Keratinocyte (primary cell): Measurements from ENCODE around the gene SRRM5. TPM values are rescaled to one million over a fixed set of nuclear protein-coding genes. Genes with fewer than 3 reads are reported as not detected.

Source experiments
- DNase-seq: peaks from one replicate; pipeline ENCODE4 v3.0.0-alpha.2; 2011; ENCODE audit warnings: low read depth, missing footprints, low spot score
- FAIRE-seq: peaks from 2 replicates; lab custom pipeline; 2011; peaks lifted over from hg19 to GRCh38; lab: Jason Lieb, UNC
- H2AFZ ChIP-seq: 2 replicates; pipeline ENCODE4 v1.6.0; 2012; ENCODE audit warnings: low read length, control low read depth, inconsistent platforms; ENCODE audit not compliant: control insufficient read depth
- H3K27ac ChIP-seq: 2 replicates; pipeline ENCODE4 v1.5.1; 2011; ENCODE audit warnings: low read length; ENCODE audit not compliant: control insufficient read depth, insufficient read depth
- H3K27me3 ChIP-seq: 3 replicates; pipeline ENCODE4 v1.6.0; 2011; ENCODE audit warnings: low read length; ENCODE audit not compliant: control insufficient read depth, insufficient read depth; ENCODE audit errors: extremely low read depth
- H3K36me3 ChIP-seq, 2 experiments: 2 replicates in 1 of 2; 3 replicates in 1 of 2; pipeline ENCODE4 v1.5.1; 2011; ENCODE audit warnings: low read length in 2 of 2, mild to moderate bottlenecking in 1 of 2; ENCODE audit not compliant: control insufficient read depth in 2 of 2, insufficient read depth in 2 of 2; ENCODE audit errors: extremely low read depth in 1 of 2
- H3K4me1 ChIP-seq: 3 replicates; pipeline ENCODE4 v1.5.1; 2011; ENCODE audit warnings: low read length; ENCODE audit not compliant: control insufficient read depth, insufficient read depth; ENCODE audit errors: extremely low read depth
- H3K4me2 ChIP-seq: 3 replicates; pipeline ENCODE4 v1.6.0; 2011; ENCODE audit warnings: low read depth, low read length; ENCODE audit not compliant: control insufficient read depth, insufficient read depth; ENCODE audit errors: extremely low read depth
- H3K4me3 ChIP-seq, 3 experiments: fragments of 200-600 bp in 1 of 3; sonication (generic) in 1 of 3; 2 replicates in 2 of 3; 3 replicates in 1 of 3; pipeline ENCODE4 v1.5.1; 2011 to 2016; ENCODE audit warnings: low read length in 3 of 3, mild to moderate bottlenecking in 3 of 3, control low read depth in 2 of 3, inconsistent platforms in 1 of 3, low read depth in 1 of 3, mixed read lengths in 1 of 3, mixed run types in 1 of 3, moderate library complexity in 1 of 3; ENCODE audit not compliant: control insufficient read depth in 2 of 3, insufficient read depth in 2 of 3; ENCODE audit errors: extremely low read depth in 1 of 3
- H3K79me2 ChIP-seq: 2 replicates; pipeline ENCODE4 v1.6.0; 2012; ENCODE audit warnings: low read length; ENCODE audit not compliant: control insufficient read depth, insufficient read depth
- H3K9ac ChIP-seq: 3 replicates; pipeline ENCODE4 v1.6.0; 2011; ENCODE audit warnings: low read length; ENCODE audit not compliant: control insufficient read depth, insufficient read depth; ENCODE audit errors: extremely low read depth
- H3K9me1 ChIP-seq: 3 replicates; pipeline ENCODE4 v1.6.0; 2011; ENCODE audit warnings: low read length; ENCODE audit not compliant: control insufficient read depth, insufficient read depth; ENCODE audit errors: extremely low read depth
- H3K9me3 ChIP-seq: 2 replicates; pipeline ENCODE4 v1.5.1; 2012; ENCODE audit warnings: low read depth, low read length; ENCODE audit not compliant: control insufficient read depth
- H4K20me1 ChIP-seq: 3 replicates; pipeline ENCODE4 v1.6.0; 2011; ENCODE audit warnings: low read length; ENCODE audit not compliant: control insufficient read depth, insufficient read depth; ENCODE audit errors: extremely low read depth
- CTCF ChIP-seq, 3 experiments: IDR thresholded peaks in 1 of 3; conservative IDR thresholded peaks in 1 of 3; optimal IDR thresholded peaks in 1 of 3; 2 replicates in 2 of 3; 3 replicates in 1 of 3; pipeline versions ENCODE3 to v1.5.1; 2011; ENCODE audit warnings: low read length in 3 of 3, mild to moderate bottlenecking in 3 of 3, moderate library complexity in 2 of 3, control low read depth in 1 of 3, inconsistent platforms in 1 of 3; ENCODE audit not compliant: insufficient read depth in 2 of 3; ENCODE audit errors: extremely low read depth in 1 of 3
- EZH2 ChIP-seq: IDR thresholded peaks from one replicate; pipeline ENCODE4 v1.6.1; 2012; ENCODE audit warnings: inconsistent platforms, mild to moderate bottlenecking, low read length, moderate library complexity
- dilution Hi-C: fragments of 300-500 bp; cut with MboI; formaldehyde crosslinking; loops from one replicate; pipeline ENCODE4 v1.7.0; 2020; ENCODE audit warnings: low sequenced_read_pairs; ENCODE audit not compliant: extremely low pct_ligation_motif_present
- polyA plus RNA-seq, 5 experiments: library from polyadenylated mRNA; depleted of rRNA in 3 of 5; stranded (reverse) in 3 of 5; stranded (forward) in 1 of 5; unstranded in 1 of 5; fragments of >200 nt; gene quantifications; 1 replicate in 1 of 5; 2 replicates in 3 of 5; 3 replicates in 1 of 5; pipeline versions ENCODE4 v1.2.1 to v1.2.3, GENCODE V29; 2011 to 2012; ENCODE audit warnings: missing spikeins in 2 of 5, low read depth in 1 of 5, low replicate concordance in 1 of 5

SRRM5 gene
- polyA plus RNA-seq, 1 donor (not counting 4 experiments of a cell fraction or from before 2014, with no cell fraction given): 0.03 TPM

- Histone ChIP-seq H4K20me1 (peaks cover 5% of the 10 kb centered on the region), H3K36me3 (peaks cover 13 to 40% of the 10 kb centered on the region in 2 experiments), H3K4me1 (peaks cover 24% of the 10 kb centered on the region), H2AFZ (no peak overlapping the region), H3K27ac (no peak overlapping the region), H3K9me1 (no peaks in the 10 kb centered on the region), H3K27me3 (no peaks in the 10 kb centered on the region), H3K79me2 (peaks cover 66% of the 10 kb centered on the region), H3K4me2 (peak overlapping the region; percentile 85), H3K9ac (peak overlapping the region; percentile 99), H3K9me3 (no peaks in the 10 kb centered on the region), H3K4me3 (peak overlapping the region; percentile 70 to 96 (median 96))
- FAIRE-seq: no peak
- DNase-seq: no peak
- dilution Hi-C loops: no loop called here
- TF ChIP-seq EZH2 (no peak), CTCF (optimal IDR thresholded peaks at IDR 0.05 in 1 of 3, IDR thresholded peaks at IDR 0.05 in 1 of 3, conservative IDR thresholded peaks at IDR 0.05 in 1 of 3; ENCODE audit: extremely low read depth in 1 of 3, insufficient read depth in 2 of 3, low read length in 3 of 3) (no peak)
Measured at GRCh38 chr19:43594081-43594697, 17.7 kb upstream of the SRRM5 start.

DNA sequence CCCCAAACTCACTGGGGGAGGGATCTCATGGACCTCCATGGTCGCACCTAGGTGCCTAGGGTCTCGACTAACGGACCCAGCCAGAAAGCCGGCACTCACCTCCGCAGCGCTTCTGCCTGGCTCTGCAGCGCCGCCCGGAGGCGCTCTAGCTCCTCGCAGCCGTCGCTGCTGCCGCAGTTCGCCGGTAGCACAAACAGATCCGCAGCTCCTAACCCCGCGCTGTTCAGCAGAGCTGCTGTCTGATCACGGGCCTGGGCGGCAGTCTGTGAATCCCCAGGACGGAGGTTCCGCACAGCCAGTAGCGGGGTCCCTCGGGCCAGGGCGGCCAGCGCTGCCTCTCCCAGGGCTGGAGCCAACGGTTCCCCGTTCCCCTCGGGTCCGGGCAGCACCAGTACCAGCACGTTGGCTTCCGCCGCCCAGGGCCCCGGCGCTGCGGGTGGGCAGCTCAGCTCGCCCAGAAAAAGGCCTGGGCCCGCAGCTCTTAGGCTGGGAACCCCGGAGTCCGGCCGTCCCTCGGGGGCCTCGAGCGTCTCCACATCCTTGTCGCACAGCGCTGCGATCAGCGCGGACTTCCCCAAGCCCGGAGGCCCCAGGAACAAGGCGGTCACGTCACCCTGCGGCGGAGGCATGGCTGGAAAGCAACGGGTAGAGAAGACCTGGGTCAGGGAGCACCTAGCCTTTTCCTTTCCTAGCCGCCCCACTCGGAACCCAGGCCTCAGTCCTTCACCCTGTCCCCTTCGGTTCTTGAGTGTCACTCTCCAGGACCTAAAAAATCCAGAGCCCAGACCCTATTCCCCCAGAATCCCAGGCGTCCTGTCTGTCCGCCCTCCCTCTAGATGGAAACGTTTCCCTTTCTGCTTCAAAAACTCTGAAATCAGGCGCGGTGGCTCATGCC is 16.9 kb upstream of the SRRM5 start:
- peaks cover 24% of the 10 kb centered on the region for H3K4me1 ChIP-seq
- FAIRE-seq (no peak), DNase-seq (no peak)
- peaks cover 66% of the 10 kb centered on the region for H3K79me2 ChIP-seq
- H3K9me3 ChIP-seq: no peaks in the 10 kb centered on the region
- peaks cover 5% of the 10 kb centered on the region for H4K20me1 ChIP-seq
- TF ChIP-seq EZH2 (no peak), CTCF (optimal IDR thresholded peaks at IDR 0.05 in 1 of 3, IDR thresholded peaks at IDR 0.05 in 1 of 3, conservative IDR thresholded peaks at IDR 0.05 in 1 of 3; ENCODE audit: extremely low read depth in 1 of 3, insufficient read depth in 2 of 3, low read length in 3 of 3) (peak; percentile 81 to 98 (median 88))
- H3K9me1 ChIP-seq: no peaks in the 10 kb centered on the region
- H3K9ac ChIP-seq: peak overlapping the region; percentile 99
- no peaks in the 10 kb centered on the region for H3K27me3 ChIP-seq
- peak overlapping the region; percentile 85 for H3K4me2 ChIP-seq
- H3K4me3 ChIP-seq: peak overlapping the region; percentile 70 to 96 (median 96)
- dilution Hi-C loops: no loop called here
- peak overlapping the region; percentile 49 for H2AFZ ChIP-seq
- H3K36me3 ChIP-seq: peaks cover 17 to 46% of the 10 kb centered on the region in 2 experiments
- H3K27ac ChIP-seq: peak overlapping the region; percentile 99
